Measurements from ENCODE around the gene KIAA1217. TPM values are rescaled to one million over a fixed set of nuclear protein-coding genes. Genes with fewer than 3 reads are reported as not detected.

The KIAA1217 gene
- total and polyA plus RNA-seq, 12 donors = 10.8 to 73.7 (median 40.8) TPM

- Histone ChIP-seq H3K4me3 (no peak overlapping the region), H3K36me3 (replicated peaks in 1 of 2) (no peaks in the 10 kb centered on the region)
These were observed 256.4 kb downstream of the KIAA1217 start for GRCh38 chr10:24465124-24465874.

GRCh38 chr10:24465891-24466818 lies 257.2 kb downstream of the KIAA1217 start:
- Histone ChIP-seq H3K36me3 (replicated peaks in 1 of 2) (no peaks in the 10 kb centered on the region), H3K27ac (peak overlapping the region; percentile 32 to 90 (median 73)), H3K4me3 (peak overlapping the region in 2 of 4 donors; percentile 13 to 33), H3K27me3 (no peaks in the 10 kb centered on the region), H3K4me1 (replicated peaks in 1 of 2) (peaks cover 36 to 46% of the 10 kb centered on the region in 2 donors), H3K9me3 (replicated peaks in 1 of 3) (no peaks in the 10 kb centered on the region)
- WGBS, 4 donors = 34 to 50% (median 46%) methylated on average over 16 of the region's 16 CpGs
- TF ChIP-seq CTCF (IDR thresholded peaks at IDR 0.05) (no peak), POLR2A (IDR thresholded peaks at IDR 0.05) (peak in 1 of 2 donors; percentile 79)
- peak; percentile 55 to 79 (median 77) for DNase-seq
- intact Hi-C loops (cut with DNase I) = no loop called here

More at GRCh38 chr10:24465124-24465874, 256.4 kb downstream of the KIAA1217 start:
- no peak for DNase-seq
- no peak for TF ChIP-seq CTCF (IDR thresholded peaks at IDR 0.05)
- TF ChIP-seq POLR2A (IDR thresholded peaks at IDR 0.05) = no peak
- peaks cover 36 to 46% of the 10 kb centered on the region in 2 donors for H3K4me1 ChIP-seq (replicated peaks in 1 of 2)
- intact Hi-C loops (cut with DNase I) = no loop called here
- no peaks in the 10 kb centered on the region for H3K9me3 ChIP-seq (replicated peaks in 1 of 3)
- 80 to 87% (median 83%) methylated on average over 11 to 14 of the region's 14 CpGs for WGBS, 4 donors
- H3K27ac ChIP-seq = peak overlapping the region in 4 of 5 donors; percentile 72 to 90 (median 74)
- no peaks in the 10 kb centered on the region for H3K27me3 ChIP-seq

- Histone ChIP-seq H3K4me3 (peak overlapping the region in 2 of 4 donors; percentile 13 to 33), H3K4me1 (replicated peaks in 1 of 2) (peaks cover 36 to 44% of the 10 kb centered on the region in 2 donors), H3K9me3 (replicated peaks in 1 of 3) (no peaks in the 10 kb centered on the region), H3K36me3 (replicated peaks in 1 of 2) (no peaks in the 10 kb centered on the region), H3K27me3 (no peaks in the 10 kb centered on the region), H3K27ac (peak overlapping the region in 1 of 5 donors; percentile 72)
- intact Hi-C loops (cut with DNase I) = no loop called here
- WGBS, 4 donors = 40 to 56% (median 50%) methylated on average over 1 of the region's 1 CpG
- no peak for DNase-seq
- TF ChIP-seq CTCF (IDR thresholded peaks at IDR 0.05) = no peak
- no peak for TF ChIP-seq POLR2A (IDR thresholded peaks at IDR 0.05)
These were observed 258.2 kb downstream of the KIAA1217 start for GRCh38 chr10:24467136-24467535.

- H3K27me3 ChIP-seq = no peaks in the 10 kb centered on the region
- peak overlapping the region in 1 of 5 donors; percentile 72 for H3K27ac ChIP-seq
- peaks cover 34 to 40% of the 10 kb centered on the region in 2 donors for H3K4me1 ChIP-seq (replicated peaks in 1 of 2)
- DNase-seq = no peak
- intact Hi-C loops (cut with DNase I) = no loop called here
- no peak overlapping the region for H3K4me3 ChIP-seq
- TF ChIP-seq CTCF (IDR thresholded peaks at IDR 0.05) = no peak
- TF ChIP-seq POLR2A (IDR thresholded peaks at IDR 0.05) = no peak
- whole genome bisulfite sequencing, 4 donors = 73 to 82% (median 77%) methylated on average over 2 of the region's 2 CpGs
- no peaks in the 10 kb centered on the region for H3K36me3 ChIP-seq (replicated peaks in 1 of 2)
- no peaks in the 10 kb centered on the region for H3K9me3 ChIP-seq (replicated peaks in 1 of 3)
These were observed 258.7 kb downstream of the KIAA1217 start for GRCh38 chr10:24467605-24468004.

Data from adrenal gland (tissue), 12 donors.